ENCODE data around the gene SSUH2. TPM values are rescaled to one million over a fixed set of nuclear protein-coding genes. Genes with fewer than 3 reads are reported as not detected.

Gene SSUH2
- total RNA-seq, 3 donors from 2014 or later, result 0.15 to 0.33 TPM; not detected in 1

DNA sequence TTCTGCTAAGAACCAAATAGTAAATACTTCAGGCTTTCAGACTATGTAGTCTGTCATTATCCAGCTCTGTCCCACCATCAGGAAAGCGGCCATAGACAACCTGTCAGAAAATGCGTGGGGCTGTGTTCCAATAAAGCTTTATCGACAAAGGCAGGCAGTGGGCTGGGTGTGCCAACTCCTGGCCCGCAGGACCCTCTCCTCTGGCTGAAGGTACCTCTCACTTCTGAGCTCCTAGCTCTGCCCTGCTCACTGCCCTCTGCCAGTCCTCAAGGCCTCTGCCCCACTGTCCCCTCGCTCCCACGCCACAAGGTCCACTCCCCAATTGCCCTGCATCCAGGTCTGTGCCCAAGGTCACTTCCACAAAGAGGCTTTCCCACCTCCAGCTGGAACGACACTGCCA, 20.0 kb downstream of the SSUH2 start:
- intact Hi-C loops (cut with DNase I; ENCODE audit: low total_unique reads), result loop anchor here (5.0 kb wide), 1 partner anchor 182 kb away; no protein-coding TSS in a partner anchor
- Histone ChIP-seq H3K4me1 (no peaks in the 10 kb centered on the region), H3K9me3 (no peaks in the 10 kb centered on the region), H3K4me3 (no peak overlapping the region), H3K36me3 (no peaks in the 10 kb centered on the region), H3K27me3 (no peaks in the 10 kb centered on the region), H3K27ac (no peak overlapping the region)
- no peak for DNase-seq (ENCODE audit: low spot score in 2 of 2)
- TF ChIP-seq, protein P1, sequence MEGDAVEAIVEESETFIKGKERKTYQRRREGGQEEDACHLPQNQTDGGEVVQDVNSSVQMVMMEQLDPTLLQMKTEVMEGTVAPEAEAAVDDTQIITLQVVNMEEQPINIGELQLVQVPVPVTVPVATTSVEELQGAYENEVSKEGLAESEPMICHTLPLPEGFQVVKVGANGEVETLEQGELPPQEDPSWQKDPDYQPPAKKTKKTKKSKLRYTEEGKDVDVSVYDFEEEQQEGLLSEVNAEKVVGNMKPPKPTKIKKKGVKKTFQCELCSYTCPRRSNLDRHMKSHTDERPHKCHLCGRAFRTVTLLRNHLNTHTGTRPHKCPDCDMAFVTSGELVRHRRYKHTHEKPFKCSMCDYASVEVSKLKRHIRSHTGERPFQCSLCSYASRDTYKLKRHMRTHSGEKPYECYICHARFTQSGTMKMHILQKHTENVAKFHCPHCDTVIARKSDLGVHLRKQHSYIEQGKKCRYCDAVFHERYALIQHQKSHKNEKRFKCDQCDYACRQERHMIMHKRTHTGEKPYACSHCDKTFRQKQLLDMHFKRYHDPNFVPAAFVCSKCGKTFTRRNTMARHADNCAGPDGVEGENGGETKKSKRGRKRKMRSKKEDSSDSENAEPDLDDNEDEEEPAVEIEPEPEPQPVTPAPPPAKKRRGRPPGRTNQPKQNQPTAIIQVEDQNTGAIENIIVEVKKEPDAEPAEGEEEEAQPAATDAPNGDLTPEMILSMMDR (IDR thresholded peaks at IDR 0.05), result no peak
- TF ChIP-seq POLR2AphosphoS5 (IDR thresholded peaks at IDR 0.05) (no peak), POLR2A (IDR thresholded peaks at IDR 0.05) (no peak)

DNA sequence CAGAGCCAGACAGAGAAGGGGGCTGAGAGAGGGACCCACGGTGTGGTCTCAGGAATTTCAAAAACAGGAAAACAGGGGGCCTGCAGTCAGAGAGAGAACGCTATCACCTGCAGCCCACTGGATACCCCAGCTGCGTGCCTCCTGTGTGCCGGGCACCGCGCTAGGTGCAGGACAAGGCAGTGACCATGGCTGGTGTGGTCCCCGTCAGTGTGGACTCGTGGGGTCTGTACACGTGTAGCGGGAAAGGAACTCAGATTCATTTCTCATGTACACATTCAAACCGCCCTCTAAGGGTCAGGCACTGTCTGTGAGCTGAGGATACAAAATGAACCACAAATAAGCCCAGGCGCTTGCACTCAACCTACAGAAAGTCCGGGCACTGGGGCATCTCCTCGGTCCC, 20.9 kb downstream of the SSUH2 start:
- Histone ChIP-seq H3K4me3 (no peak overlapping the region), H3K36me3 (no peaks in the 10 kb centered on the region), H3K27ac (no peak overlapping the region), H3K9me3 (peaks cover 0 to 5% of the 10 kb centered on the region in 2 donors), H3K4me1 (no peaks in the 10 kb centered on the region), H3K27me3 (no peaks in the 10 kb centered on the region)
- no peak for TF ChIP-seq POLR2A (IDR thresholded peaks at IDR 0.05)
- no peak for TF ChIP-seq POLR2AphosphoS5 (IDR thresholded peaks at IDR 0.05)
- TF ChIP-seq, protein P1 (IDR thresholded peaks at IDR 0.05), result no peak
- no peak for DNase-seq (ENCODE audit: low spot score in 2 of 2)
- intact Hi-C loops (cut with DNase I; ENCODE audit: low total_unique reads), result loop anchor here (5.0 kb wide), 1 partner anchor 181 kb away; no protein-coding TSS in a partner anchor

DNA sequence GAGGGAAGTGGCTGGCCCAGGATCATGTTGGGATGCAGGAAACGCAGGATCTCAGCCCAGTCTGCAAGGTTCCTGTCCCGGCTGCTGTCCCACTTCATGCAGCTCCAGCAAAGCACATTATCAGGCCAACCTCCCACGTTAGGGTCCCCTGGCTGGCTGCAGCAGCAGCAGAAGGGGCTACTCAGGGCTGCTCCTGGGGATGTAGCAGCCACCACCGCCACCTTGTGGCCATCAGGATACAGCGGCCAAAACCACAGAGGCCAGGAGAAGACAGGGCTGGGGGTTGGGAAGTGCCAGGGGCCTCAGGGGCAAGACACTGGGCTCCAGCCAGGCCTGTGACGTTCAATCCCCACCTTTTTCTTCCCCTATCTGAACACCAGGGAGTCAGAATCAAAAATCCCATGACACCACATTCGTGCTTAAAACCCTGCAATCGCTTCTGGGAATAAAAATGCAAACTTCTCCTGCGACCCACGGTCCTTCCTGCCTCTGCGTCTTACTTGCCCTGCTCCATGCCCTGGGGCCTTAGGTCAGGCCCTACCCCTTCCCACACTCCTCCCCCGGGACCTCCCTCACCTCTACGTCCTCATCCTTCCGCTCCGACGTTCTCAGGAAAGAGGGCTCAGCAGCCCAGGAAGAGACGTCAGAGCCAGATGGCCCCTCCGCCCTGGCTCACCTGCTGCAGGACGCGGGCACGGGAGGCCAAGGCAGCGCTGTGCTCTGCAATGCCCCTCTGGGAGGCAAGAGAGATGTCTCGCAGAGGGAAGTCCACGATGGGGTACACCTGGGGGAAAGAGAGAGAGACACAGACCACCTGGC, 21.5 kb downstream of the SSUH2 start:
- Histone ChIP-seq H3K4me1 (no peaks in the 10 kb centered on the region), H3K36me3 (no peaks in the 10 kb centered on the region), H3K4me3 (peak overlapping the region in 1 of 3 donors; percentile 40), H3K9me3 (peaks cover 0 to 6% of the 10 kb centered on the region in 2 donors), H3K27me3 (no peaks in the 10 kb centered on the region), H3K27ac (no peak overlapping the region)
- intact Hi-C loops (cut with DNase I; ENCODE audit: low total_unique reads), result loop anchor here (5.0 kb wide), 1 partner anchor 181 kb away; no protein-coding TSS in a partner anchor
- DNase-seq (ENCODE audit: low spot score in 2 of 2), result peak in 1 of 2 donors; percentile 35
- no peak for TF ChIP-seq POLR2AphosphoS5 (IDR thresholded peaks at IDR 0.05)
- TF ChIP-seq, protein P1 (IDR thresholded peaks at IDR 0.05), result peak; percentile 89 to 91 (median 90)

DNA sequence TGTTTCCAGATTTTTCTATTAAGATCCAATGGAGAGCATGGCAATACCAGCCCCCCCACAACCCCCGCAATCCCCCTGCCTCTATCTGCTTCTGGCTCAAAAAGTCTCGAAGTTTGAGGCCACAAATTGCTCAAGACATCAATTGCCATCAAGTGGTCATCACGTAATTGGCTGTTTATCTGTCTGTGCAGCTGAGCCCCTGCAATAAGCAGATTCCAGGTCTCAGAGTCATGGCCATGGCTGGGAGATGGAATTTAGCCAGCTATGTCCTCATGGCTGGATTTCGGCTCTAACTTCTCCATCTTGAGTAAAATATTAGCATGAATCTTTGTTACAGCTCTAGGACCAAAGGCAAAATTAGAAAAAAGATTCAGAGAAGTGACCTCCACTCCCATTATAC, 22.7 kb downstream of the SSUH2 start:
- H3K9me3 ChIP-seq, result peaks cover 0 to 6% of the 10 kb centered on the region in 2 donors
- intact Hi-C loops (cut with DNase I; ENCODE audit: low total_unique reads), result loop anchor here (5.0 kb wide), 1 partner anchor 180 kb away; no protein-coding TSS in a partner anchor
- H3K4me3 ChIP-seq, result no peak overlapping the region
- no peaks in the 10 kb centered on the region for H3K36me3 ChIP-seq
- DNase-seq (ENCODE audit: low spot score in 2 of 2), result no peak
- no peak for TF ChIP-seq POLR2A (IDR thresholded peaks at IDR 0.05)
- TF ChIP-seq POLR2AphosphoS5 (IDR thresholded peaks at IDR 0.05), result no peak
- TF ChIP-seq, protein P1 (IDR thresholded peaks at IDR 0.05), result no peak
- no peak overlapping the region for H3K27ac ChIP-seq
- no peaks in the 10 kb centered on the region for H3K4me1 ChIP-seq
- H3K27me3 ChIP-seq, result no peaks in the 10 kb centered on the region

DNA sequence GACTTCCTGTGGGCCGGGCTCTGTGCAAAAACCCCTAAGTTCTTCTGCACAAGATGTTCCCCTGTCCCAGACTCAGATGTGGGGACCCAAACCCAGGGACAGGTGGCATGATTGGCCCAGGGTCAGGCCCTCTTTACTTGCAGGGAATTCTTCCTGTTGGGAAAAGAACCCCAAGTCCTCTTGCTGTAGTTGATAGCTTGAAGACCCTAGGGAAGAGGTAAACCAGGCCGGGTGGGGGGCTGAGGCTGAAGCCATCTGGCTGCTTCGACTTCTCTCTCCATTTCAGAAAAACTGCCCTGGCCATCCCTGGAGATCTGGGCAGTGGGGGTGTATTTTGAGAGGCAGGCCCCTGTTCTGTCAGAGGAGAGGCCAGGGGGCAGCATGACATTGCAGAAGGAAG, 23.5 kb downstream of the SSUH2 start:
- peaks cover 0 to 6% of the 10 kb centered on the region in 2 donors for H3K9me3 ChIP-seq
- DNase-seq (ENCODE audit: low spot score in 2 of 2), result no peak
- no peak overlapping the region for H3K27ac ChIP-seq
- TF ChIP-seq POLR2AphosphoS5 (IDR thresholded peaks at IDR 0.05) (no peak), POLR2A (IDR thresholded peaks at IDR 0.05) (no peak)
- TF ChIP-seq, protein P1 (IDR thresholded peaks at IDR 0.05), result no peak
- no peaks in the 10 kb centered on the region for H3K4me1 ChIP-seq
- no peaks in the 10 kb centered on the region for H3K27me3 ChIP-seq
- H3K4me3 ChIP-seq, result no peak overlapping the region
- H3K36me3 ChIP-seq, result no peaks in the 10 kb centered on the region
- intact Hi-C loops (cut with DNase I; ENCODE audit: low total_unique reads), result loop anchor here (5.0 kb wide), 1 partner anchor 179 kb away; no protein-coding TSS in a partner anchor
